ENCODE results near the gene BCOR.

DNA sequence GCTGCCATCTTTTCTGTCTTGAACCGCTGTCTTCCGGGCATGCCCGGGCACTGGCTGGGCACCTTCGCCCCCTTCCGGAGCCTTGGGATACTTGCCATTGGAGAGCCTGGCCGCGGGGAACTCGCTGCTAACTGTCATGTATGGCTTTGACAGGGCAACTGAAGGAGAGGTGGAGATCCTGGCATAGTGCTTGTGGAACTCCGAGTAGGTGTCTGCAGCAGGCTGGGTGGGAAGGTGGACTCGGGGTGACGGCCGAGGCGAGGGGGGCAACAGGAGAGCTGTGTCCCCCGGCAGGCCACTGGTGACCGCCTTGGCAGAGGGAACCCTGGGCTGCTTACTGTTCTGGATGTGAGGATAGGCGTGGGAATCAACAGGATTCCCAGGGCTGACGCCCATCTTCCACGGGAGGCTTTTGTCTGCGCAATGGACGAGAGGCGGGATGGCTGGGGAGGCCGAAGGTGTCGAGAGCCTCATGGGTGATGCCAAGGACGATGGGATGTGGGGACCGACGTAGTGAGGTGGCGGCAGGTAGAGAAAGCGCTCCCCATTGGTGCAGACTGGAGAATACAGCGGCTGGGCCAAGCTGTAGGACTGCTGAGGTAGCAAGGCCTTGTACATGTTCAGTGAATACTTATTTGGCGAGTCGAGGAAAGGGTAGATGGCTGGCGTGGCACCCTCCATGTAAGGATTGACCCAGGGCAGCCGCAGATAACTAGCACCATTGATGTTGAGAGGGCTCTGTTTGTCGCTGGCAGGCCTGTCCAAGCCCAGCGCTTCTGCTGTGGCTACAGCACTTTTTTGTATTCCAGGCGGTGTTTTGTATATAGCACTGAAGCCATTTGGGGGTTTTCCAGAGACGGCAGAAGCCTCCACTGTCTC is 23.4 kb downstream of the BCOR start:
- TF ChIP-seq POLR2AphosphoS5 (IDR thresholded peaks at IDR 0.05; ENCODE audit: low read depth, low read length) (no peak), NFIC (IDR thresholded peaks at IDR 0.05; ENCODE audit: borderline replicate concordance) (no peak), CTCF (IDR thresholded peaks at IDR 0.05) (no peak)
